HCT116 (cell line): Measurements from ENCODE around the gene SELENOW. TPM values are rescaled to one million over a fixed set of nuclear protein-coding genes. Genes with fewer than 3 reads are reported as not detected.

Experiments used
- ATAC-seq: fragments of 200-7000 bp; cut with Tn5 transposase; 2 replicates; pipeline ENCODE4 v1.9.1; 2020; ENCODE audit warnings: mild to moderate bottlenecking, moderate library complexity
- BruUV-seq: library from RNA; stranded (reverse); fragments of 400-500 nt; replicated peaks from 2 replicates; lab custom pipeline; 2021; lab: Mats Ljungman, UMichigan
- CTCF ChIA-PET: fragments of 300-600 bp; sonication (Branson Sonifier 250); formaldehyde crosslinking; loops from one replicate; lab custom pipeline; 2021; ENCODE audit warnings: antibody characterized with exemption; lab: Charles Lee
- POLR2A ChIA-PET: fragments of 300-600, 350-600 bp; sonication (Branson Sonifier 250); formaldehyde crosslinking; loops from one replicate; lab custom pipeline; 2021; ENCODE audit warnings: antibody characterized with exemption; lab: Charles Lee
- RAD21 ChIA-PET, 2 experiments: fragments of 300-600 bp; sonication (Branson Sonifier 250); formaldehyde crosslinking; loops; one replicate each; lab custom pipeline; 2023; ENCODE audit warnings: low total read pairs in 2 of 2; ENCODE audit not compliant: uncharacterized antibody in 2 of 2, unreplicated experiment in 2 of 2, low non-redundant PET in 1 of 2; lab: Charles Lee
- DNase-seq: peaks from one replicate; pipeline ENCODE4 v3.0.0-alpha.2; 2010; ENCODE audit warnings: low read depth, low spot score
- H2AFZ ChIP-seq: fragments of 200-600 bp; shearing (Covaris generic), sonication (generic); 2 replicates; pipeline ENCODE4 v1.6.1; 2017; ENCODE audit warnings: low read depth, mixed run types, mixed read lengths, antibody characterized with exemption, low read length; ENCODE audit not compliant: poor library complexity, severe bottlenecking
- H3K27ac ChIP-seq: 2 replicates; pipeline ENCODE4 v1.5.1; 2012; ENCODE audit warnings: low read depth, low read length
- H3K27me3 ChIP-seq: fragments of 200-600 bp; sonication (generic); 2 replicates; pipeline ENCODE4 v1.6.1; 2016; ENCODE audit warnings: mixed run types, low read length, mixed read lengths; ENCODE audit not compliant: insufficient read depth
- H3K36me3 ChIP-seq, 2 experiments: fragments of 200-500 bp in 1 of 2; fragments of 200-600 bp in 1 of 2; sonication (Bioruptor generic) in 1 of 2; sonication (generic) in 1 of 2; 2 replicates each; pipeline versions ENCODE4 v1.5.1 to v1.6.1; 2014 to 2016; ENCODE audit warnings: low read length in 2 of 2, inconsistent platforms in 1 of 2, mixed read lengths in 1 of 2, mixed run types in 1 of 2; ENCODE audit not compliant: insufficient read depth in 2 of 2, control insufficient read depth in 1 of 2
- H3K4me1 ChIP-seq, 2 experiments: fragments of 200-600 bp in 1 of 2; sonication (generic) in 1 of 2; 2 replicates each; pipeline versions ENCODE4 v1.5.1 to v1.6.1; 2012 to 2017; ENCODE audit warnings: low read length in 2 of 2, inconsistent platforms in 1 of 2, mild to moderate bottlenecking in 1 of 2, mixed read lengths in 1 of 2, mixed run types in 1 of 2, moderate library complexity in 1 of 2; ENCODE audit not compliant: insufficient read depth in 2 of 2, control insufficient read depth in 1 of 2
- H3K4me2 ChIP-seq: fragments of 200-600 bp; sonication (generic); 2 replicates; pipeline ENCODE4 v1.6.1; 2017; ENCODE audit warnings: mixed run types, low read length, mixed read lengths
- H3K4me3 ChIP-seq, 2 experiments: fragments of 200-600 bp in 1 of 2; sonication (generic) in 1 of 2; replicated peaks in 1 of 2; 2 replicates each; pipeline ENCODE4 v1.5.1; 2011 to 2016; ENCODE audit warnings: low read length in 2 of 2, control low read depth in 1 of 2, low read depth in 1 of 2, mild to moderate bottlenecking in 1 of 2, mixed read lengths in 1 of 2, mixed run types in 1 of 2
- H3K79me2 ChIP-seq: fragments of 200-600 bp; sonication (generic); 2 replicates; pipeline ENCODE4 v1.6.1; 2017; ENCODE audit warnings: mild to moderate bottlenecking, mixed run types, low read length, moderate library complexity, mixed read lengths; ENCODE audit not compliant: insufficient read depth
- H3K9ac ChIP-seq: fragments of 200-600 bp; sonication (generic); 2 replicates; pipeline ENCODE4 v1.6.1; 2016; ENCODE audit warnings: low read length, mixed read lengths
- H3K9me2 ChIP-seq: fragments of 200-600 bp; sonication (generic), shearing (Covaris generic); 2 replicates; pipeline ENCODE4 v1.6.1; 2017; ENCODE audit warnings: mixed run types, mild to moderate bottlenecking, moderate library complexity; ENCODE audit not compliant: insufficient read depth
- H3K9me3 ChIP-seq, 2 experiments: fragments of 200-500 bp in 1 of 2; fragments of 200-600 bp in 1 of 2; sonication (Bioruptor generic) in 1 of 2; sonication (generic) in 1 of 2; 2 replicates each; pipeline ENCODE4 v1.6.1; 2014 to 2017; ENCODE audit warnings: low read length in 2 of 2, mixed read lengths in 2 of 2, inconsistent platforms in 1 of 2, low read depth in 1 of 2, mild to moderate bottlenecking in 1 of 2, mixed run types in 1 of 2, moderate library complexity in 1 of 2; ENCODE audit not compliant: control insufficient read depth in 1 of 2, insufficient read depth in 1 of 2
- H4K20me1 ChIP-seq: fragments of 200-600 bp; sonication (generic), shearing (Covaris generic); 2 replicates; pipeline ENCODE4 v1.6.1; 2017; ENCODE audit warnings: mixed run types, mild to moderate bottlenecking, moderate library complexity; ENCODE audit not compliant: insufficient read depth
- ATF3 ChIP-seq: IDR thresholded peaks from 2 replicates; pipeline ENCODE4 v1.6.1; 2012
- CEBPB ChIP-seq: IDR thresholded peaks from 2 replicates; pipeline ENCODE4 v1.6.1; 2012; ENCODE audit warnings: low read depth
- CTCF ChIP-seq, 3 experiments: fragments of 200-600 bp in 1 of 3; sonication (generic) in 1 of 3; IDR thresholded peaks in 2 of 3; conservative IDR thresholded peaks in 1 of 3; 2 replicates each; pipeline ENCODE4 v1.5.1; 2012 to 2017; ENCODE audit warnings: low read depth in 2 of 3, low read length in 2 of 3, antibody characterized with exemption in 1 of 3, borderline replicate concordance in 1 of 3, control low read depth in 1 of 3, mild to moderate bottlenecking in 1 of 3, mixed read lengths in 1 of 3, mixed run types in 1 of 3, moderate library complexity in 1 of 3; ENCODE audit not compliant: insufficient read depth in 1 of 3
- EZH2phosphoT487 ChIP-seq: fragments of 200-600 bp; IDR thresholded peaks from 2 replicates; pipeline ENCODE4 v1.6.1; 2018; ENCODE audit warnings: antibody characterized with exemption, borderline replicate concordance
- FOSL1 ChIP-seq: IDR thresholded peaks from 2 replicates; pipeline ENCODE4 v1.6.1; 2012; ENCODE audit warnings: low read depth
- POLR2AphosphoS5 ChIP-seq: IDR thresholded peaks from 2 replicates; pipeline ENCODE4 v1.6.1; 2011; ENCODE audit warnings: mild to moderate bottlenecking, low read depth, low read length, moderate library complexity
- RAD21 ChIP-seq: IDR thresholded peaks from 2 replicates; pipeline ENCODE4 v1.6.1; 2012; ENCODE audit warnings: low read depth, mild to moderate bottlenecking
- TCF7L2 ChIP-seq: IDR thresholded peaks from 2 replicates; pipeline ENCODE4 v1.7.0; 2011; ENCODE audit warnings: borderline replicate concordance, inconsistent platforms; ENCODE audit not compliant: insufficient read depth, insufficient read length; ENCODE audit errors: extremely low read depth
- YY1 ChIP-seq: IDR thresholded peaks from 2 replicates; pipeline ENCODE4 v1.6.1; 2011; ENCODE audit warnings: low read length, low read depth, moderate library complexity, mild to moderate bottlenecking; ENCODE audit not compliant: insufficient replicate concordance; ENCODE audit errors: extremely low read depth
- ZBTB33 ChIP-seq: IDR thresholded peaks from 2 replicates; pipeline ENCODE4 v1.6.1; 2011; ENCODE audit warnings: mild to moderate bottlenecking, low read length, moderate library complexity; ENCODE audit not compliant: insufficient replicate concordance; ENCODE audit errors: extremely low read depth
- intact Hi-C: fragments of 100-400 bp; cut with micrococcal nuclease; formaldehyde crosslinking; loops from 2 replicates; pipeline ENCODE4 v1.10.0; 2022
- total RNA-seq: library from RNA; stranded (reverse); gene quantifications from one replicate; pipeline ENCODE4 v1.2.1, GENCODE V29; 2021; ENCODE audit not compliant: unreplicated experiment

The SELENOW gene
- total RNA-seq, 1 experiment from 2014 or later: 181 TPM

- TF ChIP-seq FOSL1: no peak
- no peak for TF ChIP-seq ATF3
- TF ChIP-seq ZBTB33: no peak
- TF ChIP-seq TCF7L2: no peak
- TF ChIP-seq CTCF (IDR thresholded peaks at IDR 0.05 in 2 of 3, conservative IDR thresholded peaks at IDR 0.05 in 1 of 3; ENCODE audit: borderline replicate concordance in 1 of 3, insufficient read depth in 1 of 3, low read depth in 2 of 3, low read length in 2 of 3): no peak
- TF ChIP-seq, all 23 proteins: peak for 0
Measured at GRCh38 chr19:47749326-47749725, 29.2 kb upstream of the SELENOW start (continued).

GRCh38 chr19:47750752-47751151 lies 27.8 kb upstream of the SELENOW start:
- Histone ChIP-seq H3K9me2 (no peaks in the 10 kb centered on the region), H4K20me1 (no peaks in the 10 kb centered on the region), H3K36me3 (peaks cover 44 to 73% of the 10 kb centered on the region in 2 experiments), H3K4me3 (no peak overlapping the region), H3K27me3 (no peaks in the 10 kb centered on the region), H2AFZ (no peak overlapping the region), H3K4me1 (peaks cover 9 to 11% of the 10 kb centered on the region in 2 experiments; a peak in 3 of 4 replicates), H3K79me2 (peaks cover 55% of the 10 kb centered on the region), H3K27ac (no peak overlapping the region), H3K9me3 (no peaks in the 10 kb centered on the region), H3K4me2 (no peak overlapping the region), H3K9ac (no peak overlapping the region)
- TF ChIP-seq POLR2AphosphoS5: no peak
- TF ChIP-seq EZH2phosphoT487: no peak
- TF ChIP-seq CEBPB: no peak
- TF ChIP-seq ZBTB33: no peak
- no peak for TF ChIP-seq RAD21
- TF ChIP-seq YY1: no peak
- ChIA-PET CTCF (no interaction called here), RAD21 (no interaction called here), POLR2A (no interaction called here)
- no peak for ATAC-seq
- no TSS peak for BruUV-seq
- intact Hi-C loops: no loop called here
- no peak for DNase-seq
